Astrocyte (in vitro differentiated cells and primary cell): Measurements from ENCODE around the gene GSTT4. TPM values are rescaled to one million over a fixed set of nuclear protein-coding genes. Genes with fewer than 3 reads are reported as not detected.
"Not testable (repeated sequence)": the region's sequence is repeated elsewhere in the genome, so short reads cannot be mapped to it uniquely, and the experiment has no call there.

Experiments used
- DNase-seq: peaks from one replicate; pipeline ENCODE4 v3.0.0-alpha.2; 2010; ENCODE audit warnings: low read depth
- FAIRE-seq: peaks from 2 replicates; lab custom pipeline; 2011; peaks lifted over from hg19 to GRCh38; lab: Jason Lieb, UNC
- H2AFZ ChIP-seq: 2 replicates; pipeline ENCODE4 v1.6.0; 2012; ENCODE audit warnings: low read depth, low read length, inconsistent platforms
- H3K27ac ChIP-seq: 2 replicates; pipeline ENCODE4 v1.5.1; 2011; ENCODE audit warnings: low read depth, low read length, inconsistent platforms
- H3K27me3 ChIP-seq: 2 replicates; pipeline ENCODE4 v1.6.0; 2011; ENCODE audit warnings: low read length, inconsistent platforms; ENCODE audit not compliant: insufficient read depth
- H3K36me3 ChIP-seq: 2 replicates; pipeline ENCODE4 v1.5.1; 2011; ENCODE audit warnings: low read length, inconsistent platforms; ENCODE audit not compliant: insufficient read depth
- H3K4me1 ChIP-seq: 2 replicates; pipeline ENCODE4 v1.5.1; 2011; ENCODE audit warnings: low read length, inconsistent platforms; ENCODE audit not compliant: insufficient read depth
- H3K4me2 ChIP-seq: 2 replicates; pipeline ENCODE4 v1.6.0; 2012; ENCODE audit warnings: low read length, inconsistent platforms
- H3K4me3 ChIP-seq: 2 replicates; pipeline ENCODE4 v1.5.1; 2011; ENCODE audit warnings: low read depth, mild to moderate bottlenecking, low read length, inconsistent platforms; ENCODE audit not compliant: insufficient read depth
- H3K79me2 ChIP-seq: 2 replicates; pipeline ENCODE4 v1.6.0; 2012; ENCODE audit warnings: mild to moderate bottlenecking, low read length, inconsistent platforms; ENCODE audit not compliant: insufficient read depth
- H3K9ac ChIP-seq: 2 replicates; pipeline ENCODE4 v1.6.0; 2012; ENCODE audit warnings: mild to moderate bottlenecking, low read length, inconsistent platforms
- H3K9me3 ChIP-seq: 2 replicates; pipeline ENCODE4 v1.5.1; 2012; ENCODE audit warnings: low read depth, mild to moderate bottlenecking, low read length, inconsistent platforms; ENCODE audit not compliant: insufficient read depth
- H4K20me1 ChIP-seq: 2 replicates; pipeline ENCODE4 v1.6.0; 2012; ENCODE audit warnings: low read length, inconsistent platforms; ENCODE audit not compliant: insufficient read depth
- H3K27ac Mint-ChIP-seq: one replicate; pipeline ENCODE4 v1.8.0; 2021; ENCODE audit warnings: mild to moderate bottlenecking, mixed read lengths; ENCODE audit not compliant: unreplicated experiment
- H3K27me3 Mint-ChIP-seq: one replicate; pipeline ENCODE4 v1.8.0; 2021; ENCODE audit warnings: low read depth, mixed read lengths; ENCODE audit not compliant: unreplicated experiment
- H3K36me3 Mint-ChIP-seq: one replicate; pipeline ENCODE4 v1.8.0; 2021; ENCODE audit warnings: low read depth, mixed read lengths; ENCODE audit not compliant: unreplicated experiment
- H3K4me1 Mint-ChIP-seq: one replicate; pipeline ENCODE4 v1.8.0; 2021; ENCODE audit warnings: low read depth, mixed read lengths; ENCODE audit not compliant: unreplicated experiment
- H3K4me3 Mint-ChIP-seq: one replicate; pipeline ENCODE4 v1.8.0; 2021; ENCODE audit warnings: mild to moderate bottlenecking, moderate library complexity, mixed read lengths; ENCODE audit not compliant: unreplicated experiment
- H3K9me3 Mint-ChIP-seq: one replicate; pipeline ENCODE4 v1.8.0; 2021; ENCODE audit warnings: mild to moderate bottlenecking, mixed read lengths; ENCODE audit not compliant: unreplicated experiment
- EZH2 ChIP-seq: IDR thresholded peaks from 2 replicates; pipeline ENCODE4 v1.6.1; 2012; ENCODE audit warnings: mild to moderate bottlenecking, low read length, inconsistent platforms; ENCODE audit not compliant: insufficient read depth
- total RNA-seq: library from RNA; stranded (reverse); gene quantifications from 2 replicates; pipeline ENCODE4 v1.2.1, GENCODE V29; 2021
- TF ChIP-seq, protein P1 (sequence below): IDR thresholded peaks from 2 replicates; pipeline ENCODE4 v1.5.1; 2011; ENCODE audit warnings: low read depth, mild to moderate bottlenecking, inconsistent platforms, low read length, moderate library complexity; ENCODE audit not compliant: insufficient read depth

The GSTT4 gene
- total RNA-seq, 1 donor from 2014 or later, result not detected

DNA sequence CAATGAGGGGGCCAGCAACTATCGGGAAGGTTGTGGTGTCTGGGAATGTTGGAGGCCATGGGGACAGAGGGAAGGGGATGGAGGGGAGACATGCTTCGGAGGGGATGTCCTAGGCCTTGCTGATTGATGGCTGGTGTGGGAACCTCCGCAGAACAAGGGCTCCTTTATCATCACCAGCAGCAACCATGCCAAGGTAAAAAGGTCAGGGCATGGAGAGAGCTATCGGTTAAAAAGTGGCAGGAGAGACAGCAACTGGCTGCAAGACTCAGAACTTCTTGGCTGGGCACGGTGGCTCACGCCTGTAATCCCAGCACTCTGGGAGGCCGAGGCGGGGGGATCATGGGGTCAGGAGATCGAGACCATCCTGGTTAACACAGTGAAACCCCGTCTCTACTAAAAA, 3.0 kb downstream of the GSTT4 start:
- Histone ChIP-seq H3K9ac (no peak overlapping the region), H3K79me2 (no peaks in the 10 kb centered on the region), H3K27me3 (no peaks in the 10 kb centered on the region), H3K36me3 (no peaks in the 10 kb centered on the region), H3K4me2 (no peak overlapping the region), H2AFZ (no peak overlapping the region), H3K4me1 (no peaks in the 10 kb centered on the region), H4K20me1 (no peaks in the 10 kb centered on the region), H3K9me3 (no peaks in the 10 kb centered on the region), H3K27ac (no peak overlapping the region), H3K4me3 (no peak overlapping the region)
- Mint-ChIP-seq H3K36me3 (no peaks in the 10 kb centered on the region), H3K27ac (no peak overlapping the region), H3K27me3 (peaks cover 28% of the 10 kb centered on the region), H3K4me3 (no peak overlapping the region), H3K4me1 (no peaks in the 10 kb centered on the region), H3K9me3 (no peaks in the 10 kb centered on the region)
- DNase-seq (no peak), FAIRE-seq (no peak)
- TF ChIP-seq, protein P1, sequence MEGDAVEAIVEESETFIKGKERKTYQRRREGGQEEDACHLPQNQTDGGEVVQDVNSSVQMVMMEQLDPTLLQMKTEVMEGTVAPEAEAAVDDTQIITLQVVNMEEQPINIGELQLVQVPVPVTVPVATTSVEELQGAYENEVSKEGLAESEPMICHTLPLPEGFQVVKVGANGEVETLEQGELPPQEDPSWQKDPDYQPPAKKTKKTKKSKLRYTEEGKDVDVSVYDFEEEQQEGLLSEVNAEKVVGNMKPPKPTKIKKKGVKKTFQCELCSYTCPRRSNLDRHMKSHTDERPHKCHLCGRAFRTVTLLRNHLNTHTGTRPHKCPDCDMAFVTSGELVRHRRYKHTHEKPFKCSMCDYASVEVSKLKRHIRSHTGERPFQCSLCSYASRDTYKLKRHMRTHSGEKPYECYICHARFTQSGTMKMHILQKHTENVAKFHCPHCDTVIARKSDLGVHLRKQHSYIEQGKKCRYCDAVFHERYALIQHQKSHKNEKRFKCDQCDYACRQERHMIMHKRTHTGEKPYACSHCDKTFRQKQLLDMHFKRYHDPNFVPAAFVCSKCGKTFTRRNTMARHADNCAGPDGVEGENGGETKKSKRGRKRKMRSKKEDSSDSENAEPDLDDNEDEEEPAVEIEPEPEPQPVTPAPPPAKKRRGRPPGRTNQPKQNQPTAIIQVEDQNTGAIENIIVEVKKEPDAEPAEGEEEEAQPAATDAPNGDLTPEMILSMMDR, result no peak
- no peak for TF ChIP-seq EZH2

DNA sequence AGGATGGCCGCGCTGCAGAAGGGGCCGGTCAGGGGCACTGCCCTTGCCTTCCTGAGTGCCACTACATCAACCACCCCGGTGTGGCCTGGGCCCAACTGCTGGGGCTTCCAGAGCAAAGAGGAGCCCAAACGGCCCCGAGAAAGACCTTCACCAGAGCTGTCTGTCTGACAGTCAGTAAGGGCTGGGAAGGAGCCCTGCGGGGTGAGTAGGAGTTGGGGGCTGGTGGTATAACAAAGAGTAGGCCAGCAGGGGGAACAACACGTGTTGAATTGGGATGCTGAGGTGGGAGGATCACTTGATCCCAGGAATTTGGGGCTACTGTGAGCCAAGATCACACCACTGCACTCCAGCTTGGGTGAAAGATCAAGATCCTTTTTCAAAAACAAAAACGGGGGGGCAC, 3.9 kb downstream of the GSTT4 start:
- H2AFZ ChIP-seq, result no peak overlapping the region
- H3K9me3 ChIP-seq, result no peaks in the 10 kb centered on the region
- FAIRE-seq (no peak), DNase-seq (no peak)
- H3K4me1 Mint-ChIP-seq, result no peaks in the 10 kb centered on the region
- no peak overlapping the region for H3K27ac ChIP-seq
- peaks cover 22% of the 10 kb centered on the region for H3K27me3 Mint-ChIP-seq
- no peaks in the 10 kb centered on the region for H3K4me1 ChIP-seq
- TF ChIP-seq EZH2, result no peak
- TF ChIP-seq, protein P1, result no peak
- H3K79me2 ChIP-seq, result no peaks in the 10 kb centered on the region
- no peaks in the 10 kb centered on the region for H3K36me3 ChIP-seq
- no peak overlapping the region for H3K27ac Mint-ChIP-seq
- no peak overlapping the region for H3K4me3 Mint-ChIP-seq
- H3K27me3 ChIP-seq, result no peaks in the 10 kb centered on the region
- H3K9me3 Mint-ChIP-seq, result no peaks in the 10 kb centered on the region
- no peaks in the 10 kb centered on the region for H4K20me1 ChIP-seq
- no peak overlapping the region for H3K9ac ChIP-seq
- H3K4me2 ChIP-seq, result no peak overlapping the region
- H3K36me3 Mint-ChIP-seq, result no peaks in the 10 kb centered on the region
- no peak overlapping the region for H3K4me3 ChIP-seq

DNA sequence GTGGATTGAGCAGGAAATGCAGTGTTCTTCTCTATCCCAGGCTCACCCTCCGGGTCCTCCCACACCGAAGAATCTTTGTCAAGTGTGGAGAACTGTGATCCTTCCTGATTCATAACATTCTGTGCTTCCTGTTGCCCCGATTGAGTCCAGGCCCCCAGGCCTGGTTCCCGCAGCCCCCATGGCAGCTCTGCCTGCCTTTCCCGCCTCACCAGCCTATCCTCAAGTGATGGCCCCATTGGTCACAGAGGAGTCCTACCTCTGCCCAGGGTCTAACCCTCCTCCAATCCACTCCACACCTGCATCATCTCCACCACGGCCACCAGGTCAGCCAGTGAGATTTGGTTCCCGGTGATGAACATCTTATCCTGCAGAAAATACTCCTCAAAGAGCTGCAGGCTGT, 5.5 kb downstream of the GSTT4 start:
- not testable (repeated sequence) for DNase-seq, H3K4me1 ChIP-seq, H3K36me3 Mint-ChIP-seq, H2AFZ ChIP-seq, H3K4me2 ChIP-seq, H3K36me3 ChIP-seq, H3K4me1 Mint-ChIP-seq, H3K27me3 ChIP-seq, H3K9me3 ChIP-seq, H4K20me1 ChIP-seq, H3K4me3 Mint-ChIP-seq, H3K27ac ChIP-seq, H3K4me3 ChIP-seq, H3K79me2 ChIP-seq, H3K9me3 Mint-ChIP-seq, H3K9ac ChIP-seq, FAIRE-seq
- peaks cover 18% of the 10 kb centered on the region for H3K27me3 Mint-ChIP-seq
- peak overlapping the region; percentile 20 for H3K27ac Mint-ChIP-seq
